Activated CD4-positive, alpha-beta T cell treated with anti-CD3 and anti-CD28 coated beads for 48 hours (primary cell): ENCODE measurements around the gene FYCO1.
A peak's percentile ranks its signal among the peaks of the same experiment; 100 is the strongest.
"Not testable (repeated sequence)": the region's sequence is repeated elsewhere in the genome, so short reads cannot be mapped to it uniquely, and the experiment has no call there.

Experiments used
- DNase-seq: peaks from one replicate; pipeline ENCODE4 v3.0.0-alpha.2; 2020

The FYCO1 gene

DNA sequence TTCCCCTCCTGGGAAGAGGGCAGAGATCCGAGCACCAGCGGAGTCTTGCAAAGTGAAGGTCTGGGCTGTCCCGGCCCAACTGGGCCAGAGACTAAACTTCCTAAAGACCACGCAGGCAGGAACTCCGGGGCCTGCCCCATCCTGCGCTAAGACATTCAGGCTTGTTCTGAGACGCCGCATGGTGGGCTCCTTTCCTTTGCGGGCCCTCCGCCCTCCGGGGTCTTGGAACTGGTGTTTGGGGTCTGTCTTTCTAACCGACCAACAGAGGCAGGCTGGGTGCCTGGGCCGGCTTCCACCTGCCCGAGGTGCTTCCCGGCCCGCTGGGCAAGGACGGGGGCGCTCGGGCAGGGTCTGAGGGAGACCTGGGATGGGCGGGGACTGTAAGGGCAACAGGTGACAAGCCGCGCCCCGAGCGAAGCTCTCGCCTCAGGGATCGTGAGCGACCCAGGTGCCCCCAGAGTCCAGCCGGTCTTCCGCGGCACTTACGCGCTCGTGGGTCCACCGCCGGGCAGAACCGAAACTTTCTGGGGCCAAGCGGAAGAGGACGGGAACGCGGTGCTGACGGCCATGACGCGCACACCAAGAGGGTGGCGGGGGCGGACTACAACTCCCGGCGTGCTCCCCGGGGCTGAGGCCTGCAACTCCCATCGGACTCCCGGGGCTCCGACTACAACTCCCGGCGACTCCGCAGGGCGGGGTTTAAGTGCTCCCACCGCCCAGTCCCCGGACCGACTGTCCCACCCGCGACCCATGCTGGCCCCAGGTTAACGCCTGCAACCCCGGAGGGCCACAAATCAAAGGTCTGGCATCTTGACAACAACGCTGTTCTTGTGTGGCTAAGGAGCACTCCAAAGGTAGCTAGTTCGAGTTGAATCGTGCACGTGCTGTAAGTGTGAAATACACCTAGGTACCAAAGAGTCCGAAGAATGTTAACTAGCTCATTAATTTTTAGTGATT, at the start of gene FYCO1:
Gene FYCO1, minus strand, starts transcription at position 589 of the 957 bp plus-strand sequence. CDS start 10,914 bp downstream, outside the sequence.
- DNase-seq = peak; percentile 94

DNA sequence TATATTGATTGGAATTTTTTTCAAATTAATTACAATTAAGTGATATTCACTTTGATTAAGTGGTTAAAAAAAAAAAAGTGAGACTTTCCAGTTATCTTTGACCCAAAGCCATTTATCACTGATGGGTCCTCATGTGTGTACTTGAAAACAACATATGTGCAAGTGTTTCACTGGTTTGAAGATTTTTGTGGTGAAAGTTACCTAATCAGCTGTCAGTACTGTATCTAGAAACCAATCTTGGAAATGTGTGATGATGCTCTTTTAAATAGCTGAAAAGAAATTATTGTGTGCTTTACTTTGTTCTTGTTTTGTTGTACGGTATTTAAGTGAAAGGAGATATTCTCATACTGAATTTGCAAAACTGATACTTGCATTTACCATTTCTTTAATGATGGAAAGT, 43.3 kb upstream of the FYCO1 start:
- no peak for DNase-seq

DNA sequence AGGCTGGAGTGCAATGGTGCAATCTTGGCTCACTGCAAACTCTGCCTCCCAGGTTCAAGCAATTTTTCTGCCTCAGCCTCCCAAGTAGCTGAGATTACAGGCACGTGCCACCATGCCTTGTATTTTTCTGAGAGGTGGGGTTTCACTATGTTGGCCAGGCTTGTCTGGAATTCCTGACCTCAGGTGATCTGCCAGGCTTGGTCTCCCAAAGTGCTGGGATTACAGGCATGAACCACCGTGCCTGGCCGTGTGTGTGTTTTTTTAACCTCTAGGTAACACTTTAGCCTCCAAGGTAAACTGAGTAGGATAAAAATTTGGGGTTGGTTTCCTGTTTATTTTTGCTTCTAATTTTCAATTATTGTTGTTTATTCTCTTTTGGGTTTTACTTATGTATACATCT, 42.4 kb upstream of the FYCO1 start:
- not testable (repeated sequence) for DNase-seq

DNA sequence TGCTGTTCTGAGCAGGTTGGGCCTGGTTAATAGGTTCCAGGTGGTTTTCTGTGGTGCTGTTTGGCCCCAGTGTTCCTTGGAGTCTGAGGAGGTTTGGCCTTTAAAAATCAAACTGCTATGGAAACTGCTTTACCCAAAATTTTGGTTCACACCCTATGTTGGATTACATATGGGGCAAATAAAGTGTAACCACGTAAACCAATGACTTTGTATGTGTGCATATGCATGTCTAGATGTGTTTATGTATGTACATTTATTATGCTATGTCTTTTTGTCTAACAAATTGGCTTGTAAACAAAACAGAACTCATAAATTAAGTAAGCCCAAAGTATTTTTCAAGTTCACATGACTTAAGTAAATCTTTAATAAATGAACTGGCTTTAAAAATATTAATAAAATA, 40.6 kb upstream of the FYCO1 start:
- DNase-seq = no peak

DNA sequence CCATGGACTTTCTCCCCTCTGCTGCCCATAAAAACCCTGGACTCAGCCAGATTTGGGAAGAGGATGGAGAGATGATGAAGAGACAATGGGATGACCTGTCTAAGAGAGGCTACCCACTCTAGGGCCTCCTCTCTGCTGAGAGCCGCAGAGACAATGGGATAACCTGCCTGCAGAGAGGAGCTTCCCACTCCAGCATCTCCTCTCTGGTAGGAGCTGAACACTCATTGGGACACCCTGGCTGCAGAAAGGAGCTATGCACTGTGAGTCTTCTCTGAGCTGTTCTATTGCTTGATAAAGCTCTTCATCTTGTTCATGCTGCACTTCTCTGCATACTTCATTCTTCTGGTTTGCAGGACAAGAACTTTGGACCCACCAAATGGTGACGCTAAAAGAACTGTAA, 36.1 kb upstream of the FYCO1 start:
- DNase-seq = no peak

DNA sequence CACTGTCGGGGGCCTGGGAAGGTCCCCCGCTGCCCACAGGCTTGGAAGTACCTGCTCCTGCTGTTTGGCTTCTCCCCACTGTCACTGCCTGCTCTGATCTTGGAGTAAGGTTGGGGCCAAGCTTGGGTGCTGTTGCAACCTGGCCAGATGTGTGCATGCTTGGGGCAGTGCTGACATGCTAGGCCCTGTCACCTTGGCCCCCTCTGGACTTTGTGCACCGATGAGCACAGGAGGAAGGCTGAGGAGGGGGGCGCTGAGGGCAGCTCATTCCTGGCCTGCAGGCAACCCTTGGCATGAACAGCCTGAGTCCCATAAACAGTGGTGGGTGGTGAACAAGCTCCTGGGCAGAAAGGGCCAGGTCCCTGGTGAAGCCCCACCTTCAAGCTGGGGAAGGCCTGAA, 35.6 kb upstream of the FYCO1 start:
- DNase-seq = no peak

DNA sequence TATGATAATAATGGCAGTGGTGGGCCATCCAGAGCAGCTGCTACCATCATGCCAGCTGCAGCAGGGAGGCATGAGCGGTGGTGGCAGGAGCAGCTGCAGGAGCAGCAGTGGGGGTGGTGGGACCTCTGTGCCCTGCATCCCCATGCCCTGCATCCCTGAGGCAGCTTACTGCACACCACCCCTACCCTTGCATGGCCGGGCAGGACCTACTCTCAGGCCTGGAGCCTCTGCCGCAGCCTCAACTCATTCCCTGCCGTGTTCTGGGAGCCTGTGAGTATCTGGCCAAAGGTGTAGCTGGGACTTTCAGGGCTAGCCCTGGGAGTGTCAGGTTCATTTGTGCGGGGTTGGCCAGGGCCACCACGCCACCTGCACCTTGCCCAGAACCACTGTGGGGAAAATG, 35.0 kb upstream of the FYCO1 start:
- no peak for DNase-seq

DNA sequence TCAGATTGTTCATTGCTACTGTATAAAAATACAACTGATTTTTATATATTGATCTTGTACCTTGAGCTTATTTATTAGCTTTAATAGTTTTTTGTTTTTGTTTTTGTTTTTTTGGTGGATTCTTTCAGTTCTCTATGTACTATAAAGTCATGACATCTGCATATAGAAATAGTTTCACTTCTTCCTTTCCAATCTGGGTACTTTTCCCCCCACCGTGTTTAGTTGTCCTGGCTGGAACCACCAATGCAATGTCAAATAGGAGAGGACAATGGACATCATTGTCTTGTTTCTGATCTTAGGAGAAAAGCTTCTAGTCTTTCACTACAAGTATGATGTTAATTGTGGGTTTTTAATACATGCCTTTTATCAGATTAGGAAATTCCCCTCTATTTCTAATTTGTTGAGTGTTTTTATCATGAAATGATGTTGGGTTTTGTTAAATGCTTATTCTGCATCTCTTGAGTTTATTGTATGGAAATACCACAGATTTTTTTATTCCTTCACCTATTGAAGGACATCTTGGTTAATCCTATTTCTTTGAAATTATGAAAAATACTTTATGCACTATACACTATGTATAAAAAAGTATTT, 34.4 kb upstream of the FYCO1 start:
- no peak for DNase-seq

GRCh38 chr3:46027736-46028397, 32.2 kb upstream of the FYCO1 start:
- no peak for DNase-seq

DNA sequence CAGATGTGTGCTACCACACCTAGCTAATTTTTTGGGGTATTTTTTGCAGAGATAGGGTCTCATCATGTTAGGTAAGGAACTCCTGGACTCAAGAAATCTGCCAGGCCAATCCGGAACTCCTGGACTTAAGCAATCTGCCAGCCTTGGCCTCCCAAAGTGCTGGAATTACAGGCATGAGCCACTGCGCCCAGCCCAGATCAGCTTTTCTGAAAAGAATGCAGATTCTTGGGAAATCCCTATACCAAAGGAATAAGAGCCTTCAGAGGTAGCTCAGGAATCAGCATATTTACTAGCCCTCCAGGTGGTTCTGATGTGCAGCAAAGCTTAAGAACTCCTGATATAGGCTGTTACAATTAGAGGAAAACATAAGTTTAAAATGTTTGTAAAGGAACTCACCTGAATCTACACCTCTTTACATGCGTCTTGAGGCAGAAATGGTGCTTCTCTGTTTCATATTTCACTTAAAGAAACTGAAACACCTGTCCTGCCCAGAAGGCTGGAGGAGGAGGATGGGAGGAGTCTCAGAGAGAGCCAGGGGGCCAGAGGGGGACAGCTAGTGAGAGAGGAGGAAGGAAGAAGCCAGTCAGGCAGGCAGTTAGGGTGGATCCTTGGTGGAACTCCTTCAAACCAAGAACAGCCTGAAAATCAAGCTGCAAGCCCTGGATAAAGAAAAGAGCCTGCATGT, 31.5 kb upstream of the FYCO1 start, which contains the start of gene XCR1:
Gene XCR1, minus strand, starts transcription at position 463 of the 685 bp plus-strand sequence. CDS start 5,536 bp downstream, outside the sequence.
- no peak for DNase-seq

- DNase-seq = no peak
These were observed 29.5 kb upstream of the FYCO1 start for GRCh38 chr3:46025139-46025538.

DNA sequence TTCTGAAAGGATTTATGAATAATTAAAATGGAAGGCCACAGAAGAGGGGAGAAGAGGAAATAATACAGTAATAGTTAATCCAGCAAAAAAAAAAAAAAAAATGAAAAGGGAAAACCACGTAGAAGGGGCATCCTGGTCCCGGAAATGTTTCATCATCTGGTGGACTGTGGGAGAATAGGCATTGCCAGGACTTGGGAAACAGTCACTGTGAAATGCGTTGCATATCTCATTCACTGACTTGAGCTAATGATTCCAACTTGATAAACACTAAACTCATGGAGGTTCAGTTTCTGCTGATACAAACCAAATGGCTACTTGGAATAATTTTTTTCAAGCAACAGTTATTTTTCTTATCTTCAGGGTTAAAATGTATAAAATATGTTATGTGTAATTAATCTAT, 28.5 kb upstream of the FYCO1 start:
- no peak for DNase-seq

DNA sequence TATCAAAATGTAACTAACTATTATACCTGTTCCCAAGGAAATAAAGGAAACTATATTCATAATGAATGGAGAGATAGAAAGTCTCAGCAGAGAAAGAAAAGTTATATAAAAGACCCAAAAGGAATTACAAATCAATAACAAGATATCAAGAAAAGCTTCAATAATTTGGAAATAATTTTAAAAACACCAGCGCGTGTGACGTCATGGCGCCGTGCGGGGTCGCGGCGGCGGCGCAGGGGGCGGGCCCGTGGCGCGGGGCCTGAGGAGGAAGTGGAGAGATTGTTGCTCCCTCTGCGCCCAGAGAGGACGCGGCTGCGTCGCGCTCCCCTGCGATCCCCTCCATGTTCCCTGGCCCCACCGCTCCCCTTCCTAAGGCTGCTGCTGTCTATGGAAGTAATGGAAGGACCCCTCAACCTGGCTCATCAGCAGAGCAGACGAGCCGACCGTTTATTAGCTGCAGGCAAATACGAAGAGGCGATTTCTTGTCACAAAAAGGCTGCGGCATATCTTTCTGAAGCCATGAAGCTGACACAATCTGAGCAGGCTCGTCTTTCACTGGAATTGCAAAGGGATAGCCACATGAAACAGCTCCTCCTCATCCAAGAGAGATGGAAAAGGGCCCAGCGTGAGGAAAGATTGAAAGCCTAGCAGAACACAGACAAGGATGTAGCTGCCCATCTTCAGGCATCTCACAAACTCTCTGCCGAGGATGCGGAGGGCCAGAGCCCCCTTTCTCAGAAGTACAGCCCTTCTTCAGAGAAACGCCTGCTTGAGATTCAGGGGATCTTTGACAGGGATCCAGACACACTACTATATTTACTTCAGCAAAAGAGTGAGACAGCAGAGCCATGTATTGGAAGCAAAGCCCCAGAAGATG, 27.5 kb upstream of the FYCO1 start:
- DNase-seq = no peak

GRCh38 chr3:46021516-46021915, 25.9 kb upstream of the FYCO1 start:
- no peak for DNase-seq

- no peak for DNase-seq
These were observed 25.3 kb upstream of the FYCO1 start for GRCh38 chr3:46020766-46021510.

DNA sequence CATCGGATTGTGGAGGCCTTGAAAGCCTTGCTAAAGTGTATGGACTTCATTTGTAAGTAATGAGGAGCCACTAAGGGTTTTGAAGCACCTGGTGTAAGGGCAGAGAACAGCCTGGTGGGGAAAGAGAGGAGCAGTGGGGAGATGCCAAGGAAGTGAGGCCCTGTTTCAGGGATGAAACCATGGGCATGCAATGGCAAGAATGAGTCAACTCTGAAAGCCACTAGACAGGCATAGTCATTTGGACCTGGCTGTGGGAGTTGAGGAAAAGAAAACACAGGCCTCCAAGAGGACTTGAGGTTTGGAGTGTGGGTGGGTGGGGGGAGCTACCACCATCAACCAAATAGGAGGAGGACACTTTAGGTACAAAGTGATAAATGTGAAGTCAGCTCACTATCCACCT, 24.1 kb upstream of the FYCO1 start:
- DNase-seq = peak; percentile 65

DNA sequence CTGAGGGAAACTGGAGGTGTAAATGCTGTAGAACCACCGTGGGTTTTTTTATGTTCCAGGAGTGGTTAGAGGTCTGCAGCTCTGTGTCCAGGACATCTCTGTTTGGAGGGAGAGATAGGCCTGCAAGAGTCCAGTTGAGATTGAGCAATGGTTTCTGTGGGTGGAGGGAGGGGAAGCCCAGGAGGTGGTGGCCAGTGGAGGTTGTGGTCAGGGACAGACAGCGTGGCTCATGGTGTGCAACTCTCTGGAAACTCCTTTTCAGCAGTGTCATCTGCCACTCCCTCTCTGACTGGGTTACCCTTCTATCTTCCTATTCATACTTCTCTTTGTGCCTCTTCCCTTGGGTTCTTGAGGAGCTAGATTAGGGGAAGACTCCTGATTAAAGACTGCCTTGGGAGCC, 22.1 kb upstream of the FYCO1 start:
- no peak for DNase-seq

GRCh38 chr3:46013316-46014094, 17.9 kb upstream of the FYCO1 start:
- DNase-seq = no peak

DNA sequence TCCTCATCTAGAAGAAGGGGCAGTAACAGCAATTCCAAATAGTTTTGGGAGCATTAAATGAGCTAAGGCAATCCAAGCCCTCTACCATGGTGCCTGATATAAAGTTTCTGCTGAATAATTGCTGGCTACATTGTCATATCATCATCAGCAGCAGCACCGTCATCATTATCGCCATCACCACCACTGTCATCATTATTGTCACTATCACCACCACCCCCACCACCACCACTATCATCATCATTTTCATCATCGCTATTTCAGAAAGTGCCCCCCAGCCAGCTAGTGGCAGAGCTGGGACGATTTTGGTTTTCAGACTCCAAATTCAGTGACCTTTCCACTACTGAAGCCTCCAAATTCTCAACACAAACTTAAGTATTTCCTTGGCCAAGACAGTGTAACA, 16.6 kb upstream of the FYCO1 start:
- DNase-seq = no peak

DNA sequence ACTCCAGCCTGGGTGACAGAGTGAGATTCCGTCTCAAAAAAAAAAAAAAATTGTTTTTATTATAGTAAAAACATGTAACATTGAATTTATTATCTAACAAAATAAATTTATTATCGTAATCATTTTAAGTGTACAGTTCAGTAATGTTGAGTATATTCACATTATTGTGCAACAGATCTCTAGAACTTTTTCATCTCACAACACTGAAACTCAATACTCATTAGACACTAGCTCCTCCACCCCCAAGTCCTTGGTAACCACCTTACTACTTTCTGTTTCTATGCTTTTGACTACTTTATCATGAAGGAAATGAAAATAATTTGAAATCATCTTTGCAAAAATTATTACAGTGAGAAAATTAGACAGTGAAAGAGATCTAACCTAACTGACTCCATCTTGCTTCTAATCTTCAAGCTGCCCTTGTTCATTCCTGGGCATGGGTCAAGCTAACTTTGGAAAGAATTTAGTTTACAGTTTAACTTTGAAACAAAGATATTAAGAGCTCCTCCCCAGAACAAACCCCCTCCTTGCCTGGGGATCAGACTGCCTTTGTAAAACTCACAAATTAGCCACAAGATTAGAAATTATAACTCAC, 15.0 kb upstream of the FYCO1 start:
- DNase-seq = no peak
